ENCODE results near the gene MBNL2. TPM values are rescaled to one million over a fixed set of nuclear protein-coding genes. Genes with fewer than 3 reads are reported as not detected.

The MBNL2 gene
- total and polyA plus RNA-seq, 5 donors from 2014 or later, result 15.6 to 37.2 (median 17.6) TPM

- no peaks in the 10 kb centered on the region for H3K4me1 ChIP-seq (ENCODE audit: control insufficient read depth, insufficient read depth, low read length, poor library complexity, severe bottlenecking)
- peaks cover 3% of the 10 kb centered on the region for H3K27me3 ChIP-seq (ENCODE audit: control insufficient read depth, insufficient read depth, low read length)
- Mint-ChIP-seq H3K27ac (no peak overlapping the region), H3K4me1 (no peaks in the 10 kb centered on the region), H3K27me3 (peaks cover 27% of the 10 kb centered on the region), H3K4me3 (no peak overlapping the region), H3K9me3 (no peaks in the 10 kb centered on the region), H3K36me3 (no peaks in the 10 kb centered on the region)
- DNase-seq (no peak), ATAC-seq (ENCODE audit: low read depth in 2 of 2) (no peak)
- no peak overlapping the region for H3K27ac ChIP-seq (ENCODE audit: insufficient read depth, low read length, poor library complexity, severe bottlenecking)
- no peak overlapping the region for H3K4me3 ChIP-seq (ENCODE audit: low read depth, low read length)
- H3K36me3 ChIP-seq (ENCODE audit: control insufficient read depth, insufficient read depth, low read length), result no peaks in the 10 kb centered on the region
- H3K9me3 ChIP-seq (ENCODE audit: control insufficient read depth in 2 of 2, low read length in 2 of 2), result no peaks in the 10 kb centered on the region
Measured at GRCh38 chr13:97413694-97414093, 191.6 kb downstream of the MBNL2 start.

GRCh38 chr13:97414392-97414791 lies 192.3 kb downstream of the MBNL2 start:
- H3K4me1 Mint-ChIP-seq, result no peaks in the 10 kb centered on the region
- peaks cover 29% of the 10 kb centered on the region for H3K27me3 Mint-ChIP-seq
- no peak overlapping the region for H3K4me3 Mint-ChIP-seq
- H3K9me3 Mint-ChIP-seq, result no peaks in the 10 kb centered on the region
- H3K27me3 ChIP-seq (ENCODE audit: control insufficient read depth, insufficient read depth, low read length), result peaks cover 3% of the 10 kb centered on the region
- ATAC-seq (ENCODE audit: low read depth in 2 of 2), result no peak
- no peak overlapping the region for H3K27ac Mint-ChIP-seq
- no peaks in the 10 kb centered on the region for H3K36me3 Mint-ChIP-seq
- no peak for DNase-seq
- no peak overlapping the region for H3K27ac ChIP-seq (ENCODE audit: insufficient read depth, low read length, poor library complexity, severe bottlenecking)
- no peak overlapping the region for H3K4me3 ChIP-seq (ENCODE audit: low read depth, low read length)
- no peaks in the 10 kb centered on the region for H3K9me3 ChIP-seq (ENCODE audit: control insufficient read depth in 2 of 2, low read length in 2 of 2)
- no peaks in the 10 kb centered on the region for H3K4me1 ChIP-seq (ENCODE audit: control insufficient read depth, insufficient read depth, low read length, poor library complexity, severe bottlenecking)
- H3K36me3 ChIP-seq (ENCODE audit: control insufficient read depth, insufficient read depth, low read length), result no peaks in the 10 kb centered on the region

GRCh38 chr13:97417698-97418097 lies 195.6 kb downstream of the MBNL2 start:
- peaks cover 0 to 2% (median 0%) of the 10 kb centered on the region in 7 donors for H3K9me3 Mint-ChIP-seq
- H3K9me3 ChIP-seq (ENCODE audit: control insufficient read depth in 2 of 2, low read length in 2 of 2), result no peaks in the 10 kb centered on the region
- no peak for ATAC-seq (ENCODE audit: low read depth in 2 of 2)

GRCh38 chr13:97422118-97423054 lies 200.3 kb downstream of the MBNL2 start:
- no peaks in the 10 kb centered on the region for H3K36me3 ChIP-seq (ENCODE audit: control insufficient read depth, insufficient read depth, low read length)
- Mint-ChIP-seq H3K4me1 (peaks cover 0 to 2% (median 0%) of the 10 kb centered on the region in 4 donors), H3K4me3 (no peak overlapping the region), H3K27ac (no peak overlapping the region), H3K9me3 (peaks cover 0 to 2% (median 0%) of the 10 kb centered on the region in 7 donors), H3K36me3 (no peaks in the 10 kb centered on the region), H3K27me3 (peaks cover 38% of the 10 kb centered on the region)
- H3K4me3 ChIP-seq (ENCODE audit: low read depth, low read length), result no peak overlapping the region
- H3K4me1 ChIP-seq (ENCODE audit: control insufficient read depth, insufficient read depth, low read length, poor library complexity, severe bottlenecking), result no peaks in the 10 kb centered on the region
- H3K9me3 ChIP-seq (ENCODE audit: control insufficient read depth in 2 of 2, low read length in 2 of 2), result no peaks in the 10 kb centered on the region
- H3K27ac ChIP-seq (ENCODE audit: insufficient read depth, low read length, poor library complexity, severe bottlenecking), result no peak overlapping the region
- H3K27me3 ChIP-seq (ENCODE audit: control insufficient read depth, insufficient read depth, low read length), result peaks cover 8% of the 10 kb centered on the region
- no peak for ATAC-seq (ENCODE audit: low read depth in 2 of 2)
- no peak for DNase-seq

More at GRCh38 chr13:97417698-97418097, 195.6 kb downstream of the MBNL2 start:
- Histone ChIP-seq H3K36me3 (ENCODE audit: control insufficient read depth, insufficient read depth, low read length) (no peaks in the 10 kb centered on the region), H3K4me1 (ENCODE audit: control insufficient read depth, insufficient read depth, low read length, poor library complexity, severe bottlenecking) (no peaks in the 10 kb centered on the region), H3K27ac (ENCODE audit: insufficient read depth, low read length, poor library complexity, severe bottlenecking) (no peak overlapping the region), H3K4me3 (ENCODE audit: low read depth, low read length) (no peak overlapping the region), H3K27me3 (ENCODE audit: control insufficient read depth, insufficient read depth, low read length) (peaks cover 3% of the 10 kb centered on the region)
- no peaks in the 10 kb centered on the region for H3K36me3 Mint-ChIP-seq
- no peak for DNase-seq
- no peak overlapping the region for H3K27ac Mint-ChIP-seq
- peaks cover 34% of the 10 kb centered on the region for H3K27me3 Mint-ChIP-seq
- H3K4me3 Mint-ChIP-seq, result no peak overlapping the region
- no peaks in the 10 kb centered on the region for H3K4me1 Mint-ChIP-seq

- Mint-ChIP-seq H3K4me3 (no peak overlapping the region), H3K9me3 (peaks cover 0 to 2% (median 0%) of the 10 kb centered on the region in 7 donors), H3K4me1 (peaks cover 0 to 2% (median 0%) of the 10 kb centered on the region in 4 donors), H3K27me3 (peaks cover 29% of the 10 kb centered on the region), H3K36me3 (no peaks in the 10 kb centered on the region), H3K27ac (no peak overlapping the region)
- Histone ChIP-seq H3K27me3 (ENCODE audit: control insufficient read depth, insufficient read depth, low read length) (peaks cover 8% of the 10 kb centered on the region), H3K27ac (ENCODE audit: insufficient read depth, low read length, poor library complexity, severe bottlenecking) (no peak overlapping the region), H3K4me3 (ENCODE audit: low read depth, low read length) (no peak overlapping the region), H3K4me1 (ENCODE audit: control insufficient read depth, insufficient read depth, low read length, poor library complexity, severe bottlenecking) (no peaks in the 10 kb centered on the region), H3K36me3 (ENCODE audit: control insufficient read depth, insufficient read depth, low read length) (no peaks in the 10 kb centered on the region), H3K9me3 (ENCODE audit: control insufficient read depth in 2 of 2, low read length in 2 of 2) (no peaks in the 10 kb centered on the region)
- DNase-seq, result no peak
- no peak for ATAC-seq (ENCODE audit: low read depth in 2 of 2)
Measured at GRCh38 chr13:97423300-97424045, 201.3 kb downstream of the MBNL2 start.

GRCh38 chr13:97425590-97425989 lies 203.5 kb downstream of the MBNL2 start:
- H3K27ac ChIP-seq (ENCODE audit: insufficient read depth, low read length, poor library complexity, severe bottlenecking), result no peak overlapping the region
- DNase-seq (no peak), ATAC-seq (ENCODE audit: low read depth in 2 of 2) (no peak)
- peaks cover 0 to 2% (median 0%) of the 10 kb centered on the region in 7 donors for H3K9me3 Mint-ChIP-seq
- no peak overlapping the region for H3K4me3 Mint-ChIP-seq
- H3K27ac Mint-ChIP-seq, result no peak overlapping the region
- H3K9me3 ChIP-seq (ENCODE audit: control insufficient read depth in 2 of 2, low read length in 2 of 2), result no peaks in the 10 kb centered on the region
- H3K4me1 ChIP-seq (ENCODE audit: control insufficient read depth, insufficient read depth, low read length, poor library complexity, severe bottlenecking), result no peaks in the 10 kb centered on the region
- no peaks in the 10 kb centered on the region for H3K36me3 ChIP-seq (ENCODE audit: control insufficient read depth, insufficient read depth, low read length)
- peaks cover 0 to 2% (median 0%) of the 10 kb centered on the region in 4 donors for H3K4me1 Mint-ChIP-seq
- H3K27me3 Mint-ChIP-seq, result peaks cover 27% of the 10 kb centered on the region
- peaks cover 10% of the 10 kb centered on the region for H3K27me3 ChIP-seq (ENCODE audit: control insufficient read depth, insufficient read depth, low read length)
- no peak overlapping the region for H3K4me3 ChIP-seq (ENCODE audit: low read depth, low read length)
- no peaks in the 10 kb centered on the region for H3K36me3 Mint-ChIP-seq

- Histone ChIP-seq H3K27me3 (ENCODE audit: control insufficient read depth, insufficient read depth, low read length) (peaks cover 8% of the 10 kb centered on the region), H3K4me1 (ENCODE audit: control insufficient read depth, insufficient read depth, low read length, poor library complexity, severe bottlenecking) (no peaks in the 10 kb centered on the region), H3K36me3 (ENCODE audit: control insufficient read depth, insufficient read depth, low read length) (no peaks in the 10 kb centered on the region), H3K9me3 (ENCODE audit: control insufficient read depth in 2 of 2, low read length in 2 of 2) (no peaks in the 10 kb centered on the region), H3K4me3 (ENCODE audit: low read depth, low read length) (no peak overlapping the region), H3K27ac (ENCODE audit: insufficient read depth, low read length, poor library complexity, severe bottlenecking) (no peak overlapping the region)
- Mint-ChIP-seq H3K36me3 (no peaks in the 10 kb centered on the region), H3K9me3 (peaks cover 0 to 1% (median 0%) of the 10 kb centered on the region in 7 donors), H3K4me3 (no peak overlapping the region), H3K4me1 (peaks cover 0 to 5% (median 2%) of the 10 kb centered on the region in 4 donors), H3K27ac (no peak overlapping the region), H3K27me3 (peaks cover 27% of the 10 kb centered on the region)
- ATAC-seq (ENCODE audit: low read depth in 2 of 2), result no peak
- DNase-seq, result no peak
Measured at GRCh38 chr13:97426695-97427094, 204.6 kb downstream of the MBNL2 start.
